Neuron (in vitro differentiated cells): Measurements from ENCODE around the gene CYP4Z1.
"Not testable (repeated sequence)": the region's sequence is repeated elsewhere in the genome, so short reads cannot be mapped to it uniquely, and the experiment has no call there.

Source experiments
- H2AFZ ChIP-seq: one replicate; pipeline ENCODE4 v1.6.1; 2013; ENCODE audit warnings: low read depth, mild to moderate bottlenecking, inconsistent platforms, low read length, moderate library complexity
- H3K27me3 ChIP-seq: one replicate; pipeline ENCODE4 v1.6.1; 2013; ENCODE audit warnings: low read length; ENCODE audit not compliant: insufficient read depth
- H3K36me3 ChIP-seq: one replicate; pipeline ENCODE4 v1.6.1; 2013; ENCODE audit warnings: low read length; ENCODE audit not compliant: insufficient read depth
- H3K4me1 ChIP-seq: one replicate; pipeline ENCODE4 v1.6.1; 2013; ENCODE audit warnings: low read length; ENCODE audit not compliant: insufficient read depth
- H3K4me3 ChIP-seq: 2 replicates; pipeline ENCODE4 v1.5.1; 2013; ENCODE audit warnings: mild to moderate bottlenecking, low read length, moderate library complexity
- H3K9me3 ChIP-seq: one replicate; pipeline ENCODE4 v1.6.1; 2013; ENCODE audit warnings: low read length

The CYP4Z1 gene

GRCh38 chr1:47137925-47138615 is 71.0 kb downstream of the CYP4Z1 start:
- Histone ChIP-seq H2AFZ (no peak overlapping the region), H3K9me3 (no peaks in the 10 kb centered on the region), H3K4me1 (no peaks in the 10 kb centered on the region), H3K4me3 (no peak overlapping the region), H3K36me3 (no peaks in the 10 kb centered on the region), H3K27me3 (peaks cover 3% of the 10 kb centered on the region)

GRCh38 chr1:47140358-47140757 is 73.3 kb downstream of the CYP4Z1 start:
- H3K4me3 ChIP-seq = not testable (repeated sequence)

GRCh38 chr1:47143654-47144053 is 76.6 kb downstream of the CYP4Z1 start:
- not testable (repeated sequence) for H3K4me1 ChIP-seq, H2AFZ ChIP-seq, H3K27me3 ChIP-seq, H3K36me3 ChIP-seq, H3K4me3 ChIP-seq, H3K9me3 ChIP-seq

More at GRCh38 chr1:47140358-47140757, 73.3 kb downstream of the CYP4Z1 start:
- not testable (repeated sequence) for H3K9me3 ChIP-seq, H2AFZ ChIP-seq, H3K36me3 ChIP-seq, H3K27me3 ChIP-seq, H3K4me1 ChIP-seq

GRCh38 chr1:47146495-47146894 is 79.5 kb downstream of the CYP4Z1 start:
- H3K4me3 ChIP-seq, H2AFZ ChIP-seq, H3K27me3 ChIP-seq, H3K9me3 ChIP-seq, H3K4me1 ChIP-seq, H3K36me3 ChIP-seq: not testable (repeated sequence)

GRCh38 chr1:47147047-47147785 is 80.2 kb downstream of the CYP4Z1 start:
- no peak overlapping the region for H2AFZ ChIP-seq
- H3K9me3 ChIP-seq = no peaks in the 10 kb centered on the region
- peaks cover 2% of the 10 kb centered on the region for H3K27me3 ChIP-seq
- no peaks in the 10 kb centered on the region for H3K4me1 ChIP-seq
- no peaks in the 10 kb centered on the region for H3K36me3 ChIP-seq
- no peak overlapping the region for H3K4me3 ChIP-seq

GRCh38 chr1:47149162-47149561 is 82.1 kb downstream of the CYP4Z1 start:
- H2AFZ ChIP-seq, H3K36me3 ChIP-seq, H3K9me3 ChIP-seq, H3K4me3 ChIP-seq, H3K4me1 ChIP-seq, H3K27me3 ChIP-seq: not testable (repeated sequence)

- not testable (repeated sequence) for H2AFZ ChIP-seq, H3K4me3 ChIP-seq, H3K36me3 ChIP-seq, H3K4me1 ChIP-seq, H3K9me3 ChIP-seq, H3K27me3 ChIP-seq
Measured at GRCh38 chr1:47156457-47156856, 89.4 kb downstream of the CYP4Z1 start.

- not testable (repeated sequence) for H2AFZ ChIP-seq, H3K36me3 ChIP-seq, H3K4me3 ChIP-seq, H3K4me1 ChIP-seq, H3K27me3 ChIP-seq, H3K9me3 ChIP-seq
Measured at GRCh38 chr1:47157957-47158356, 90.9 kb downstream of the CYP4Z1 start.

- H3K4me3 ChIP-seq = no peak overlapping the region
- no peak overlapping the region for H2AFZ ChIP-seq
- no peaks in the 10 kb centered on the region for H3K4me1 ChIP-seq
- H3K27me3 ChIP-seq = no peaks in the 10 kb centered on the region
- H3K9me3 ChIP-seq = no peaks in the 10 kb centered on the region
- H3K36me3 ChIP-seq = no peaks in the 10 kb centered on the region
Measured at GRCh38 chr1:47160716-47161115, 93.7 kb downstream of the CYP4Z1 start.

- H3K9me3 ChIP-seq = no peaks in the 10 kb centered on the region
- H3K4me1 ChIP-seq = no peaks in the 10 kb centered on the region
- H3K4me3 ChIP-seq = no peak overlapping the region
- no peak overlapping the region for H2AFZ ChIP-seq
- no peaks in the 10 kb centered on the region for H3K27me3 ChIP-seq
- H3K36me3 ChIP-seq = no peaks in the 10 kb centered on the region
Measured at GRCh38 chr1:47161298-47162040, 94.4 kb downstream of the CYP4Z1 start.

GRCh38 chr1:47164552-47164951 is 97.5 kb downstream of the CYP4Z1 start:
- no peaks in the 10 kb centered on the region for H3K9me3 ChIP-seq
- H3K27me3 ChIP-seq = no peaks in the 10 kb centered on the region
- H3K36me3 ChIP-seq = no peaks in the 10 kb centered on the region
- H3K4me3 ChIP-seq = no peak overlapping the region
- H2AFZ ChIP-seq = no peak overlapping the region
- no peaks in the 10 kb centered on the region for H3K4me1 ChIP-seq
